HG03460 (cell line): ENCODE results near the gene INSYN2A.

Source experiments
- ATAC-seq: cut with Tn5 transposase; IDR thresholded peaks from one replicate; pipeline ENCODE4 v1.9.1; 2021; ENCODE audit not compliant: unreplicated experiment

Gene INSYN2A

DNA sequence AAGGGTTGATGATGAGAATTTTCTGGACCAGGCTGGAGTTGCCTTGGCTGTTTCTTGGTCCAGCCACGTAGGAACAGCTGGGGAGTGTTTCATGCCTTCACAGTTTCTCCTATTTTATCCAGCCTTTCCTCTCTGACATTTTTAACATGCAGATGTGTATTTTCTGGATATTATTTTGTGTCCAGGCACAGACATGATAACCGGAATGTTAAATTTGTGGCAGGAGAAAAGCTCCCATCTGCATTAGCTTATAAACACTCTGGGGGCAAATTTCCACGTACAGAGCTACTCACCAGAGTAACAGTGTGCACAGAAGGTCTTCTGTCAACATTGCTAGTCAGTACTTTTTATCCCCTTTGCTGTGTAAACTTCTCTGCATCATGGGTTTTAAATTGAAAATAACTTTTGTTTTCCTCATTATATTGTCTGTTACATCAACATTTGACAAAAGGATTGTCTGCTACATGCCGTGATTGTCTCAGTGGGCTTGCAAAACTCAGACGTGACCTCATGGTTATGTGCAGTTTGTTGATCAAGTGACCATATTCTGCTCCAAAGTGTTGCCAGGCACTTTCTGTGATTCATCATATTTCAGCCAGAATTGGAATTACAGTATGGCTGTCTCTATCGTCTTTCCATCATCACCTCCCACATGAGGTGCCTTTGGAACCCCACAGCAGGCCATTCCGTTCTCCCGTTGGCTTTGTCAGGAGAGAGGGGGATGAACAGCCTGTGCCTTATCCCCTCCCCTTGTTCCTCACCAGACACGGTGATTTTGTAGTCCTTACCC is 41.4 kb downstream of the INSYN2A start:
- no peak for ATAC-seq

GRCh38 chr10:127153181-127153580 is 43.2 kb downstream of the INSYN2A start:
- ATAC-seq, result no peak

DNA sequence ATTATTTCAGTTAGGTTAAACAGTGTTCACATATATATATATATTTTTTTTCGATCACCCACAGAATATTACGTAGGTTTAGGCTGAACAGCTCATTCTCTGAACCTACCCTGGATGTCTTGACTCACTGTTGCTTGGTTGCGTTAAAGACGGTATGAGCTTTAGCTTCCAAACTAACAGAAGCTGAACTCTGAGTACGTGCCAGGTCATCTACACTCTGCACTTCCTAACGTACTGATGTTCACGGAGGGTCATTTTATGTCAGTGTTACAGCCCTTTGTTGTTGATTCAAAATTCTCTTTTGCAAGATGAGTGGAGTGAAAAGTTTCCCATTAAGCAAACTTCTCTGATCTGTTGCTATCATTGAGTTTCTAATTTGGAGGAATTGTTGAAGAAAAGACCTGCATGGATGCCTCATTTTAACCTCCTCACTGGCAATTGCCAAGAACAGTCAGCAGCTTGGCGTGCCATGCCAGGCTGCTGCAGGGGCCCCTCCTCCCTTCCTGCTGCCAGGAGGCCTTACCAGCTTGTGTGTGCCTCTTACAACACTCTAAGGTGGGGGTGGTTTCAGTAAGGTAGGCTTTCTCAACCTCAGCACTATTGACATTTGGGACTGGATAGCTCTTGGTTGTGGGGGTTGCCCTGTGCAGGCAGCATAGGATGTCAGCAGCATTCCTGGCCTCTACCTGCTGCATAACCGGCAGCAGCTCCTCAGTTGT is 44.3 kb downstream of the INSYN2A start:
- ATAC-seq, result no peak

DNA sequence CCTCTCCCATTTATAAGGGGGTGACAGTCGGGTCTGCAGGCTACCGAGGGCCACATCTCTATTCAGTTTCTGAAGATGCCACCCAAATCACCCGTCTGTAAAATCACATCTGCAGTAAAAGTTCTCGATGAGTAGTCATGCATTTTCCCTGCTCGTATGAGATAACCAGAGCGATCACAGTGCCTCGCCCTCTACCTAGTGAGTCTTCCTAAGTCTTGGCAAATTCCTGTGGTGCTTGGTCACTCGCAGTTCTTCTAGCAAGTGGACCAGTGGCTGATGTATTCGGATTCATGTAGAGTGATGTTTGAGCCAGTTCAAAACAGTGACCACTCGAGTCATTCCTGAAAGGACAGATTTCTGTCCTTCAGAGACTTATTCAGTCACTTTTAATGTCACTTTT is 44.9 kb downstream of the INSYN2A start:
- ATAC-seq, result no peak

DNA sequence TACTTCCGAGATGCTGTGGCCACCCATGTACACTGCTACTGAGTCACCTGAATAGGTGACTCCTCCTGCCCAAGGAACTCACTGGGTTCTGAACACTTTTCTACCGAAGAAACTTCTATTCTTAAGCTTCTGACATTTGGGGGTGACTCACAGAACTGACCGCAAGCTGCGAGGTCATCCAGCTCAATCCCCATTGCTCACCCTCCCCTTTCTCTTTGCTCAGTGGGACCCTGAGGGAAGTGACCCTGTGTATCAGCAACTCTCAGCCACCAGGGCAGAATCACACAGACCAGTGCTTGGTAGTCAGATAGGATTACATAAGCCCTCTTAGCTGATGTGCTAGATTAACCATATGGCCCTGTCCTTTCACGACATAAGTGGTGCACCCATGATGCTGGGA is 46.3 kb downstream of the INSYN2A start:
- no peak for ATAC-seq

- ATAC-seq, result no peak
Measured at GRCh38 chr10:127149501-127150081, 46.8 kb downstream of the INSYN2A start.

DNA sequence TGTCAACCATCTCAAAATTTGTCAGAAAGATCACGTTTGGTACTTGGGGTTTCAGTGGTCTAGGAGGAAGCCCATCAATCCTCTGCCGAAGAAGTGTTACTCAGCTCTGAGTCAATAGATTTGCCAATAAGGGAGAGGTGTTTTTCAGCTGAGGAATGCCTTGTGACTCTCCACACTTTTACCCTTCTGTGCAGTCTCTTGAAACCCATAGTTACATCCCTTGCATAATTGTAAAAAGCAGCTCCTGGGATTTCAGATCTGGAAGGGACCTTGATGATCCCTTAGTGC is 47.5 kb downstream of the INSYN2A start:
- no peak for ATAC-seq

DNA sequence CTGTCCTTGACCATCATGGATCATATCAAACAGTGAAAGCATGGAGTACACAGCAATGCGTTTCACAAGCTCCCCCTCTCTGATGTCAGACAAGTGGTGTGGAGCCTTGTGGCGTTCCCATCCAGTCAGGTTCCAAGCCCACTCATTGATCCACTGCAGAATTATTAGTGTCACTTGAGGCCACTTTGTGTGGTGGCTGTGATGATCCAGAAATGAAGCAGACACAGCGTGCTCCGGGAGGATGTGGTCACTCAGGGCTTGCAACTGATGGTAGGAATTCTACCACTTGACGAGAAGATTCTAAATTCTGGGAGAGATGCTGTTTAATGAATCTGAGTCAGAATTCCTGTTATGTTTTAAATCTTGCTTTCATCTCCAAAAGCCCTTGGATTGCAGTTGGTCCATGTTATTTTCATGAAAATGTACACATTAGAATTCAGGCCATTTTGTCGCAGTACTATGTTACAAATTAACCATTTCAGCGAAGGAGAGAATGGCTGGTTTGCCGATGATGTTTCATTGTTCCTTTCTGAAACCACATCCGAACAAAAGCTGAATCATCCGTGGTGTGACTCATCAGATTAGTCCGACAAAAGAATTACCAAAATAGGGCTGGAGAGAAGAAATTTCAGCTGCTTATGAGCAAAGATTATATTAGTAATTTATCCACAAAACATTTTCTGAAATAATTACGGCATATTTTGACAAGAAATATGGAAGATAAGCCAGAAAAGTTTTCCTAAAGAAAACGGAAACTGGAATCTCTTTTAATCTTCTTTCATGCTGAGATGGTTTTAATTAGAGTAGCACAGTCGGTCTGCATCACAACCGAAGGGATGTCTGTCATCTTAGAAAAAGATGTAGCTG is 48.1 kb downstream of the INSYN2A start:
- ATAC-seq, result no peak

GRCh38 chr10:127146661-127147060 is 49.7 kb downstream of the INSYN2A start:
- no peak for ATAC-seq
